Stimulated activated CD4-positive, alpha-beta T cell treated with anti-CD3 and anti-CD28 coated beads, Interleukin-4, amount 100 ng/mL, for 1 hour (primary cell): ENCODE measurements around the gene CCNI.
"Not testable (repeated sequence)": the region's sequence is repeated elsewhere in the genome, so short reads cannot be mapped to it uniquely, and the experiment has no call there.

Source experiments
- DNase-seq: peaks from one replicate; pipeline ENCODE4 v3.0.0-alpha.2; 2020

The CCNI gene

GRCh38 chr4:77037736-77038135 is 38.1 kb downstream of the CCNI start:
- DNase-seq = no peak

- not testable (repeated sequence) for DNase-seq
Measured at GRCh38 chr4:77037168-77037567, 38.6 kb downstream of the CCNI start.

GRCh38 chr4:77036206-77036605 is 39.6 kb downstream of the CCNI start:
- DNase-seq = no peak

- DNase-seq = no peak
Measured at GRCh38 chr4:77035153-77035552, 40.6 kb downstream of the CCNI start.

GRCh38 chr4:77031544-77031943 is 44.2 kb downstream of the CCNI start:
- no peak for DNase-seq

- not testable (repeated sequence) for DNase-seq
Measured at GRCh38 chr4:77029757-77030156, 46.0 kb downstream of the CCNI start.

- no peak for DNase-seq
Measured at GRCh38 chr4:77028246-77028645, 47.5 kb downstream of the CCNI start.

GRCh38 chr4:77026322-77026704 is 49.5 kb downstream of the CCNI start:
- no peak for DNase-seq

- DNase-seq = no peak
Measured at GRCh38 chr4:77025643-77026321, 50.0 kb downstream of the CCNI start.

GRCh38 chr4:77023920-77024319 is 51.9 kb downstream of the CCNI start:
- DNase-seq = no peak

- DNase-seq = no peak
Measured at GRCh38 chr4:77022560-77023179, 53.1 kb downstream of the CCNI start.

- no peak for DNase-seq
Measured at GRCh38 chr4:77021614-77022089, 54.1 kb downstream of the CCNI start.

GRCh38 chr4:77020017-77020416 is 55.8 kb downstream of the CCNI start:
- DNase-seq = no peak

GRCh38 chr4:77015390-77015789 is 60.4 kb downstream of the CCNI start:
- no peak for DNase-seq

GRCh38 chr4:77014256-77014655 is 61.5 kb downstream of the CCNI start:
- DNase-seq = no peak

GRCh38 chr4:77012726-77013125 is 63.1 kb downstream of the CCNI start:
- no peak for DNase-seq

GRCh38 chr4:77010841-77011354 is 64.9 kb downstream of the CCNI start:
- no peak for DNase-seq

GRCh38 chr4:77009511-77010115 is 66.2 kb downstream of the CCNI start:
- DNase-seq = no peak

GRCh38 chr4:77007358-77008230 is 68.2 kb downstream of the CCNI start:
- peak; percentile 26 for DNase-seq

- no peak for DNase-seq
Measured at GRCh38 chr4:77006753-77007353, 68.9 kb downstream of the CCNI start.

GRCh38 chr4:77003400-77003799 is 72.4 kb downstream of the CCNI start:
- DNase-seq = no peak

GRCh38 chr4:77002321-77003107 is 73.3 kb downstream of the CCNI start:
- DNase-seq = no peak
